ENCODE data around the gene WDR90. TPM values are rescaled to one million over a fixed set of nuclear protein-coding genes. Genes with fewer than 3 reads are reported as not detected.

Gene WDR90
- total RNA-seq, 1 experiment from 2014 or later: 68.2 TPM

GRCh38 chr16:645852-646678 is 3.1 kb upstream of the WDR90 start:
- no peak overlapping the region for H3K4me2 ChIP-seq (ENCODE audit: insufficient read depth, insufficient read length, low read length)
- H3K4me1 Mint-ChIP-seq: peaks cover 2 to 15% of the 10 kb centered on the region in 2 experiments
- H3K27me3 ChIP-seq (ENCODE audit: insufficient read depth, low read length): no peaks in the 10 kb centered on the region
- no peak overlapping the region for H3T11ph ChIP-seq (ENCODE audit: low read length)
- H3K18ac ChIP-seq (ENCODE audit: insufficient read length, low read depth, low read length): no peak overlapping the region
- H3K4ac ChIP-seq (ENCODE audit: low read depth, low read length): no peak overlapping the region
- H2BK15ac ChIP-seq (ENCODE audit: low read depth, low read length): no peak overlapping the region
- H3K79me1 ChIP-seq (ENCODE audit: insufficient read depth, low read depth, low read length, poor library complexity, severe bottlenecking): no peaks in the 10 kb centered on the region
- H2BK5ac ChIP-seq (ENCODE audit: insufficient read length, low read length): no peak overlapping the region
- TF ChIP-seq CTCF (conservative IDR thresholded peaks at IDR 0.05): no peak
- no peak overlapping the region for H3K27ac Mint-ChIP-seq
- no peak overlapping the region for H2BK20ac ChIP-seq (ENCODE audit: low read depth, low read length, poor library complexity, severe bottlenecking)
- no peaks in the 10 kb centered on the region for H3K9me3 Mint-ChIP-seq
- H3K9ac ChIP-seq (ENCODE audit: extremely low read depth, insufficient read length, low read length): no peak overlapping the region
- H3K23me2 ChIP-seq (ENCODE audit: insufficient read length, low read depth, low read length, poor library complexity, severe bottlenecking): peaks cover 14% of the 10 kb centered on the region
- H3K23ac ChIP-seq (ENCODE audit: insufficient read length, low read depth, low read length): no peak overlapping the region
- no peaks in the 10 kb centered on the region for H4K20me1 ChIP-seq (ENCODE audit: control insufficient read depth, insufficient read depth, insufficient read length)
- H3K9me3 ChIP-seq (ENCODE audit: control insufficient read depth, low read depth, low read length): no peaks in the 10 kb centered on the region
- WGBS (ENCODE audit: extremely low coverage, insufficient read length, low lambda C conversion rate): no CpG with 5 or more reads among the region's 32 CpGs
- no peaks in the 10 kb centered on the region for H3K79me2 ChIP-seq (ENCODE audit: insufficient read depth, low read length)
- no peaks in the 10 kb centered on the region; the same call in 1 of the 2 replicates for H3K4me1 ChIP-seq (ENCODE audit: insufficient read depth, low read length)
- no peak overlapping the region for H4K8ac ChIP-seq (replicated peaks; ENCODE audit: insufficient read length, low read depth, low read length)
- H2AFZ ChIP-seq (ENCODE audit: low read length): no peak overlapping the region
- H3K56ac ChIP-seq (ENCODE audit: insufficient read length, low read depth, low read length): no peak overlapping the region
- no peak overlapping the region for H4K5ac ChIP-seq (ENCODE audit: insufficient read length, low read depth, low read length)
- H2BK120ac ChIP-seq (ENCODE audit: low read depth, low read length, poor library complexity, severe bottlenecking): no peak overlapping the region
- H3K4me3 Mint-ChIP-seq: no peak overlapping the region
- no peak overlapping the region for H4K91ac ChIP-seq (ENCODE audit: insufficient read length, low read depth, low read length)
- H3K27ac ChIP-seq (ENCODE audit: insufficient read length, low read depth, low read length): no peak overlapping the region
- H3K14ac ChIP-seq (ENCODE audit: insufficient read depth, low read length): no peak overlapping the region
- no peaks in the 10 kb centered on the region; the same call in 1 of the 2 replicates for H3K27me3 Mint-ChIP-seq (ENCODE audit: low read depth)
- DNase-seq: no peak
- H3K36me3 Mint-ChIP-seq (ENCODE audit: insufficient read depth in 1 of 3, low read depth in 3 of 3): peaks cover 2 to 15% (median 4%) of the 10 kb centered on the region in 3 experiments; a peak in 4 of 7 replicates
- no peak overlapping the region for H2BK12ac ChIP-seq (ENCODE audit: insufficient read length, low read depth, low read length)
- no peak overlapping the region for H2AK5ac ChIP-seq (ENCODE audit: insufficient read length, low read length)
